ENCODE results near the gene PLVAP. TPM values are rescaled to one million over a fixed set of nuclear protein-coding genes. Genes with fewer than 3 reads are reported as not detected.

PLVAP gene
- total RNA-seq, 1 experiment from 2014 or later: not detected

GRCh38 chr19:17359905-17360800 is 17.0 kb downstream of the PLVAP start:
- DNase-seq (ENCODE audit: low spot score): no peak

GRCh38 chr19:17358395-17358794 is 18.7 kb downstream of the PLVAP start:
- peak; percentile 81 for DNase-seq (ENCODE audit: low spot score)

GRCh38 chr19:17357724-17358123 is 19.4 kb downstream of the PLVAP start:
- DNase-seq (ENCODE audit: low spot score): no peak

GRCh38 chr19:17357078-17357666 is 20.0 kb downstream of the PLVAP start:
- no peak for DNase-seq (ENCODE audit: low spot score)

GRCh38 chr19:17353386-17353785 is 23.8 kb downstream of the PLVAP start:
- DNase-seq (ENCODE audit: low spot score): no peak

GRCh38 chr19:17352608-17353280 is 24.4 kb downstream of the PLVAP start:
- no peak for DNase-seq (ENCODE audit: low spot score)

- no peak for DNase-seq (ENCODE audit: low spot score)
Measured at GRCh38 chr19:17351815-17352435, 25.2 kb downstream of the PLVAP start.

- DNase-seq (ENCODE audit: low spot score): peak; percentile 87
Measured at GRCh38 chr19:17348700-17349099, 28.4 kb downstream of the PLVAP start.

GRCh38 chr19:17347877-17348276 is 29.3 kb downstream of the PLVAP start:
- DNase-seq (ENCODE audit: low spot score): no peak

- peak; percentile 62 for DNase-seq (ENCODE audit: low spot score)
Measured at GRCh38 chr19:17347361-17347760, 29.8 kb downstream of the PLVAP start.

GRCh38 chr19:17346109-17346671 is 31.0 kb downstream of the PLVAP start:
- peak; percentile 72 for DNase-seq (ENCODE audit: low spot score)

- DNase-seq (ENCODE audit: low spot score): no peak
Measured at GRCh38 chr19:17341845-17342244, 35.3 kb downstream of the PLVAP start.

- no peak for DNase-seq (ENCODE audit: low spot score)
Measured at GRCh38 chr19:17341386-17341785, 35.8 kb downstream of the PLVAP start.

- no peak for DNase-seq (ENCODE audit: low spot score)
Measured at GRCh38 chr19:17340871-17341357, 36.2 kb downstream of the PLVAP start.

- DNase-seq (ENCODE audit: low spot score): no peak
Measured at GRCh38 chr19:17340302-17340870, 36.8 kb downstream of the PLVAP start.

- no peak for DNase-seq (ENCODE audit: low spot score)
Measured at GRCh38 chr19:17339088-17339741, 37.9 kb downstream of the PLVAP start.

- DNase-seq (ENCODE audit: low spot score): no peak
Measured at GRCh38 chr19:17338433-17339078, 38.6 kb downstream of the PLVAP start.

- DNase-seq (ENCODE audit: low spot score): peak; percentile 29
Measured at GRCh38 chr19:17337675-17338432, 39.3 kb downstream of the PLVAP start.

- peak; percentile 99 for DNase-seq (ENCODE audit: low spot score)
Measured at GRCh38 chr19:17336872-17337674, 40.1 kb downstream of the PLVAP start, which contains the start of gene GTPBP3. TSS of gene GTPBP3 (plus strand) at chr19:17337553. CDS start at chr19:17337612, 59 bp downstream.
